Thoracic aorta (tissue), 2 donors: ENCODE data around the gene DTX2. TPM values are rescaled to one million over a fixed set of nuclear protein-coding genes. Genes with fewer than 3 reads are reported as not detected.
"Not testable (repeated sequence)": the region's sequence is repeated elsewhere in the genome, so short reads cannot be mapped to it uniquely, and the experiment has no call there.

Experiments used
- ATAC-seq: fragments of 150-250 bp; one replicate; pipeline ENCODE4 v1.8.0; 2017; ENCODE audit warnings: low read depth; ENCODE audit not compliant: insufficient number of reproducible peaks, low FRiP score
- DNase-seq: peaks from one replicate; pipeline ENCODE4 v3.0.0-alpha.2; 2020; ENCODE audit warnings: low spot score
- H3K27ac ChIP-seq, 2 donors: fragments of 200-600 bp; sonication (generic); 1 replicate in 1 of 2; 2 replicates in 1 of 2; pipeline ENCODE4 v1.5.1; 2016; ENCODE audit warnings: mild to moderate bottlenecking in 2 of 2, moderate library complexity in 2 of 2
- H3K27me3 ChIP-seq: fragments of 200-600 bp; sonication (generic); replicated peaks from 2 replicates; pipeline ENCODE4 v1.6.0; 2016; ENCODE audit warnings: mild to moderate bottlenecking; ENCODE audit not compliant: insufficient read depth
- H3K36me3 ChIP-seq: fragments of 200-600 bp; sonication (generic); one replicate; pipeline ENCODE4 v1.5.1; 2016
- H3K4me1 ChIP-seq, 2 donors: fragments of 200-600 bp; sonication (generic); 1 replicate in 1 of 2; 2 replicates in 1 of 2; pipeline versions ENCODE4 v1.5.1 to v1.6.0; 2016; ENCODE audit warnings: low read depth in 2 of 2, mild to moderate bottlenecking in 1 of 2; ENCODE audit not compliant: control insufficient read depth in 1 of 2
- H3K4me3 ChIP-seq: fragments of 200-600 bp; sonication (generic); 2 replicates; pipeline ENCODE4 v1.5.1; 2016; ENCODE audit warnings: mild to moderate bottlenecking
- H3K9me3 ChIP-seq: fragments of 200-600 bp; sonication (generic); 2 replicates; pipeline ENCODE4 v1.5.1; 2016
- total RNA-seq, 2 donors: library from RNA; depleted of rRNA; stranded (reverse); fragments of >200 nt; gene quantifications; one replicate each; pipeline versions ENCODE4 v1.1.0 to v1.2.3, GENCODE V29; 2016

DTX2 gene
- total RNA-seq, 2 donors from 2014 or later, result 19.1 to 21.3 TPM

- not testable (repeated sequence) for H3K4me3 ChIP-seq, DNase-seq, H3K27ac ChIP-seq, H3K27me3 ChIP-seq, H3K9me3 ChIP-seq, H3K36me3 ChIP-seq, H3K4me1 ChIP-seq, ATAC-seq
Observed at GRCh38 chr7:76497918-76498582, 36.5 kb downstream of the DTX2 start.

GRCh38 chr7:76498583-76499200, 37.2 kb downstream of the DTX2 start:
- H3K4me1 ChIP-seq, H3K9me3 ChIP-seq, H3K27me3 ChIP-seq, H3K4me3 ChIP-seq, H3K36me3 ChIP-seq, ATAC-seq, H3K27ac ChIP-seq, DNase-seq: not testable (repeated sequence)

- not testable (repeated sequence) for H3K27me3 ChIP-seq, H3K36me3 ChIP-seq, ATAC-seq, H3K4me1 ChIP-seq, H3K9me3 ChIP-seq, H3K4me3 ChIP-seq, DNase-seq, H3K27ac ChIP-seq
Observed at GRCh38 chr7:76499201-76499923, 37.9 kb downstream of the DTX2 start.

- H3K27me3 ChIP-seq, H3K4me3 ChIP-seq, H3K9me3 ChIP-seq, H3K27ac ChIP-seq, H3K36me3 ChIP-seq, DNase-seq, ATAC-seq, H3K4me1 ChIP-seq: not testable (repeated sequence)
Observed at GRCh38 chr7:76499924-76500241, 38.4 kb downstream of the DTX2 start.

- not testable (repeated sequence) for H3K27ac ChIP-seq, ATAC-seq, H3K4me1 ChIP-seq, H3K27me3 ChIP-seq, DNase-seq, H3K4me3 ChIP-seq, H3K9me3 ChIP-seq
- H3K36me3 ChIP-seq, result peaks cover 14% of the 10 kb centered on the region
Observed at GRCh38 chr7:76502224-76502623, 40.7 kb downstream of the DTX2 start.

- H3K4me3 ChIP-seq, DNase-seq, H3K27ac ChIP-seq, H3K4me1 ChIP-seq, ATAC-seq, H3K27me3 ChIP-seq, H3K9me3 ChIP-seq: not testable (repeated sequence)
- H3K36me3 ChIP-seq, result peaks cover 14% of the 10 kb centered on the region
Observed at GRCh38 chr7:76502836-76503235, 41.3 kb downstream of the DTX2 start.

GRCh38 chr7:76503244-76503643, 41.7 kb downstream of the DTX2 start:
- not testable (repeated sequence) for DNase-seq, H3K4me3 ChIP-seq, H3K27me3 ChIP-seq, H3K4me1 ChIP-seq, ATAC-seq, H3K27ac ChIP-seq, H3K9me3 ChIP-seq
- peaks cover 14% of the 10 kb centered on the region for H3K36me3 ChIP-seq

- ATAC-seq, H3K4me1 ChIP-seq, H3K27ac ChIP-seq, H3K4me3 ChIP-seq, H3K9me3 ChIP-seq, DNase-seq, H3K27me3 ChIP-seq: not testable (repeated sequence)
- peaks cover 14% of the 10 kb centered on the region for H3K36me3 ChIP-seq
Observed at GRCh38 chr7:76504351-76505167, 43.0 kb downstream of the DTX2 start.
